GM13977 (cell line): ENCODE data around the gene AHI1.

Experiments
- DNase-seq: peaks from one replicate; pipeline ENCODE4 v3.0.0; 2012; ENCODE audit warnings: low spot score
- in situ Hi-C: fragments of 300-500 bp; cut with MboI; formaldehyde crosslinking; loops from one replicate; pipeline ENCODE4 v1.12.0; 2022; ENCODE audit warnings: low sequenced_read_pairs, low pct_unique_long_range_greater_than_20kb, mixed read lengths, inconsistent platforms; ENCODE audit not compliant: unreplicated experiment
- TF ChIP-seq, protein P1 (sequence below): IDR thresholded peaks from 2 replicates; pipeline ENCODE4 v1.5.1; 2012; ENCODE audit warnings: mild to moderate bottlenecking, control low read depth; ENCODE audit not compliant: insufficient read depth; ENCODE audit errors: extremely low read depth, missing control alignments

AHI1 gene

DNA sequence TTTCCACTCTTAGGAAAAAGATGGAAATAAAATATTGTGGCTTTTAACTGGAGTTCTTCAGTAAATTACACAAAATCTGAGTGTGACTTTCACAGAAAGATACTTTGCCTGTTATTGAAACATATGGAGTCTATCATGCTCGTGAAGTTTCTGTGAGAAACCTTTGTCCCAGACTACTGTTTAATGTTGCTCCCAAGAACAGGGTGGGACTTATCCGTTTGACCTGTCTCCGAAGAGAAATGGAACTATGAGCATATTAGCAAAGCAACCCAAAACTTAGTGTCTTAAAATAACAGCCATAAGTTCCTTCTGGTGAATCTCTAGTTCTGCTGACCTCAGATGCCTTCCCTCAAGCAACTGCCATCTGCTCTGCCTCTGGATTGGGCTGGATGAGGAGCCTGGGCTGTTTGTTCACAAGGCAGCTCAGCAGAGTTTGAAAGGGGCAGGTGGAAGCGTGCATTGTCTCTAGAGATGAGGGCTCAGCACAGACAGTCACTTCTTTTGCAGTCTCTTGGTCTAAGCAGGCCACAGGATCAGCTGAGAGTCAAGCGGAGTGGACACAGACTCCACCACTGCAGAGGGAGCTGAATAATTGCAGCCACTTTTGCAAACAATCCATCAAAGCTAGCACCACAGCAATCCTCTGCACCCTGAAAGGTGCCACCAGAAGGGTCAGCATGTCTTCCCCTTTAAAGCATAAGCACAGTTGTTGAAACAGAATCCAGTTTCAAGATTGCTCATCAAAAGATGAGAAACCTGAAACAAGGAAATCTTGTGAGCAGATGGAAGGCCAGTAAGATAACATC is 263.7 kb downstream of the AHI1 start:
- in situ Hi-C loops, result no loop called here
- DNase-seq, result no peak
- TF ChIP-seq, protein P1, sequence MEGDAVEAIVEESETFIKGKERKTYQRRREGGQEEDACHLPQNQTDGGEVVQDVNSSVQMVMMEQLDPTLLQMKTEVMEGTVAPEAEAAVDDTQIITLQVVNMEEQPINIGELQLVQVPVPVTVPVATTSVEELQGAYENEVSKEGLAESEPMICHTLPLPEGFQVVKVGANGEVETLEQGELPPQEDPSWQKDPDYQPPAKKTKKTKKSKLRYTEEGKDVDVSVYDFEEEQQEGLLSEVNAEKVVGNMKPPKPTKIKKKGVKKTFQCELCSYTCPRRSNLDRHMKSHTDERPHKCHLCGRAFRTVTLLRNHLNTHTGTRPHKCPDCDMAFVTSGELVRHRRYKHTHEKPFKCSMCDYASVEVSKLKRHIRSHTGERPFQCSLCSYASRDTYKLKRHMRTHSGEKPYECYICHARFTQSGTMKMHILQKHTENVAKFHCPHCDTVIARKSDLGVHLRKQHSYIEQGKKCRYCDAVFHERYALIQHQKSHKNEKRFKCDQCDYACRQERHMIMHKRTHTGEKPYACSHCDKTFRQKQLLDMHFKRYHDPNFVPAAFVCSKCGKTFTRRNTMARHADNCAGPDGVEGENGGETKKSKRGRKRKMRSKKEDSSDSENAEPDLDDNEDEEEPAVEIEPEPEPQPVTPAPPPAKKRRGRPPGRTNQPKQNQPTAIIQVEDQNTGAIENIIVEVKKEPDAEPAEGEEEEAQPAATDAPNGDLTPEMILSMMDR, result no peak
